Prostate gland (tissue), 2 donors: ENCODE results near the gene LPCAT3. TPM values are rescaled to one million over a fixed set of nuclear protein-coding genes. Genes with fewer than 3 reads are reported as not detected.

Experiments used
- DNase-seq: peaks from one replicate; pipeline ENCODE4 v3.0.0-alpha.2; 2019; ENCODE audit warnings: low spot score
- H3K27ac ChIP-seq, 2 donors: fragments of 200-600 bp; sonication (generic); 2 replicates each; pipeline ENCODE4 v1.5.1; 2017 to 2019
- H3K27me3 ChIP-seq: fragments of 200-600 bp; sonication (generic); replicated peaks from 2 replicates; pipeline ENCODE4 v1.5.1; 2019; ENCODE audit not compliant: insufficient read depth
- H3K36me3 ChIP-seq, 2 donors: fragments of 200-600 bp; sonication (generic); 1 replicate in 1 of 2; 2 replicates in 1 of 2; pipeline versions ENCODE4 v1.5.1 to v1.8.1; 2017 to 2019
- H3K4me1 ChIP-seq: fragments of 200-600 bp; sonication (generic); replicated peaks from 2 replicates; pipeline ENCODE4 v1.5.1; 2019
- H3K4me3 ChIP-seq, 2 donors: fragments of 200-600 bp; sonication (generic); 2 replicates each; pipeline ENCODE4 v1.5.1; 2017 to 2019
- H3K9me3 ChIP-seq: fragments of 200-600 bp; sonication (generic); 2 replicates; pipeline ENCODE4 v1.5.1; 2017
- CTCF ChIP-seq, 4 experiments: fragments of 200-600 bp in 2 of 4; fragments of 450-650 bp in 2 of 4; sonication (generic) in 2 of 4; IDR thresholded peaks; 1 replicate in 3 of 4; 2 replicates in 1 of 4; pipeline ENCODE4 v1.5.1; 2016 to 2019; ENCODE audit warnings: antibody characterized with exemption in 4 of 4, mild to moderate bottlenecking in 2 of 4, moderate library complexity in 2 of 4
- POLR2A ChIP-seq: fragments of 450-650 bp; IDR thresholded peaks from one replicate; pipeline ENCODE4 v1.6.1; 2016; ENCODE audit warnings: antibody characterized with exemption, mild to moderate bottlenecking
- POLR2AphosphoS5 ChIP-seq: sonication (generic); formaldehyde crosslinking; IDR thresholded peaks from one replicate; pipeline ENCODE4 v1.6.1; 2017; ENCODE audit warnings: antibody characterized with exemption
- WGBS: methylation state at CpG from one replicate; pipeline ENCODE4 v1.1.5; 2018; 5-methylcytosine and 5-hydroxymethylcytosine counted together
- intact Hi-C: fragments of 100-400 bp; cut with DNase I; formaldehyde crosslinking; loops from one replicate; pipeline ENCODE4 v1.14.2; 2022
- total RNA-seq, 2 donors: library from RNA; depleted of rRNA; stranded (reverse); fragments of >200 nt; gene quantifications; one replicate each; pipeline ENCODE4 v1.1.0, GENCODE V29; 2016

LPCAT3 gene
- total RNA-seq, 2 donors from 2014 or later: 59.9 to 86.9 TPM

- intact Hi-C loops: loop anchor here (5.0 kb wide), 1 partner anchor 165 kb away; no protein-coding TSS in a partner anchor
- Histone ChIP-seq H3K9me3 (no peaks in the 10 kb centered on the region), H3K36me3 (no peaks in the 10 kb centered on the region), H3K4me3 (peak overlapping the region; percentile 28 to 42), H3K4me1 (peaks cover 18% of the 10 kb centered on the region), H3K27me3 (no peaks in the 10 kb centered on the region), H3K27ac (peak overlapping the region; percentile 94 to 97)
- 47% methylated on average over 8 of the region's 8 CpGs for WGBS
- DNase-seq: no peak
- TF ChIP-seq POLR2A: no peak
- TF ChIP-seq CTCF (IDR thresholded peaks at IDR 0.05): no peak
- no peak for TF ChIP-seq POLR2AphosphoS5
Measured at GRCh38 chr12:6946920-6947374, 71.3 kb downstream of the LPCAT3 start.

- peak; percentile 97 for TF ChIP-seq POLR2AphosphoS5
- TF ChIP-seq CTCF (IDR thresholded peaks at IDR 0.05): peak in 3 of 4 experiments; percentile 43 to 66 (median 59)
- peak; percentile 95 for TF ChIP-seq POLR2A
- peak overlapping the region; percentile 94 to 97 for H3K27ac ChIP-seq
- 19% methylated on average over 31 of the region's 32 CpGs for WGBS
- peaks cover 18% of the 10 kb centered on the region for H3K4me1 ChIP-seq
- peak; percentile 97 for DNase-seq
- intact Hi-C loops: loop anchor here (5.0 kb wide), 1 partner anchor 166 kb away; no protein-coding TSS in a partner anchor
- H3K9me3 ChIP-seq: no peaks in the 10 kb centered on the region
- H3K4me3 ChIP-seq: peak overlapping the region; percentile 28 to 42
- H3K27me3 ChIP-seq: no peaks in the 10 kb centered on the region
- no peaks in the 10 kb centered on the region for H3K36me3 ChIP-seq
Measured at GRCh38 chr12:6946033-6946919, 72.0 kb downstream of the LPCAT3 start.

- Histone ChIP-seq H3K9me3 (no peaks in the 10 kb centered on the region), H3K27me3 (no peaks in the 10 kb centered on the region), H3K4me1 (peaks cover 18% of the 10 kb centered on the region), H3K36me3 (no peaks in the 10 kb centered on the region), H3K4me3 (peak overlapping the region in 1 of 2 donors; percentile 58), H3K27ac (peak overlapping the region; percentile 94 to 97)
- DNase-seq: no peak
- intact Hi-C loops: loop anchor here (5.0 kb wide), 1 partner anchor 167 kb away; no protein-coding TSS in a partner anchor
- TF ChIP-seq POLR2AphosphoS5 (no peak), POLR2A (no peak), CTCF (IDR thresholded peaks at IDR 0.05) (no peak)
- WGBS: 67% methylated on average over 11 of the region's 11 CpGs
Measured at GRCh38 chr12:6945613-6946012, 72.7 kb downstream of the LPCAT3 start.

GRCh38 chr12:6944381-6945186 lies 73.7 kb downstream of the LPCAT3 start:
- Histone ChIP-seq H3K9me3 (no peaks in the 10 kb centered on the region), H3K36me3 (no peaks in the 10 kb centered on the region), H3K27me3 (no peaks in the 10 kb centered on the region), H3K27ac (peak overlapping the region; percentile 94 to 97), H3K4me3 (peak overlapping the region; percentile 58 to 67), H3K4me1 (peaks cover 18% of the 10 kb centered on the region)
- DNase-seq: peak; percentile 95
- peak; percentile 52 for TF ChIP-seq POLR2A
- TF ChIP-seq POLR2AphosphoS5: peak; percentile 83
- peak; percentile 81 to 97 (median 95) for TF ChIP-seq CTCF (IDR thresholded peaks at IDR 0.05)
- WGBS: 2% methylated on average over 48 of the region's 48 CpGs
- intact Hi-C loops: loop anchor here (5.0 kb wide), 1 partner anchor 168 kb away; no protein-coding TSS in a partner anchor
